ENCODE measurements around the gene MAP2K1. TPM values are rescaled to one million over a fixed set of nuclear protein-coding genes. Genes with fewer than 3 reads are reported as not detected.

Gene MAP2K1
- total RNA-seq, 1 experiment from 2014 or later, result 63.7 TPM

DNA sequence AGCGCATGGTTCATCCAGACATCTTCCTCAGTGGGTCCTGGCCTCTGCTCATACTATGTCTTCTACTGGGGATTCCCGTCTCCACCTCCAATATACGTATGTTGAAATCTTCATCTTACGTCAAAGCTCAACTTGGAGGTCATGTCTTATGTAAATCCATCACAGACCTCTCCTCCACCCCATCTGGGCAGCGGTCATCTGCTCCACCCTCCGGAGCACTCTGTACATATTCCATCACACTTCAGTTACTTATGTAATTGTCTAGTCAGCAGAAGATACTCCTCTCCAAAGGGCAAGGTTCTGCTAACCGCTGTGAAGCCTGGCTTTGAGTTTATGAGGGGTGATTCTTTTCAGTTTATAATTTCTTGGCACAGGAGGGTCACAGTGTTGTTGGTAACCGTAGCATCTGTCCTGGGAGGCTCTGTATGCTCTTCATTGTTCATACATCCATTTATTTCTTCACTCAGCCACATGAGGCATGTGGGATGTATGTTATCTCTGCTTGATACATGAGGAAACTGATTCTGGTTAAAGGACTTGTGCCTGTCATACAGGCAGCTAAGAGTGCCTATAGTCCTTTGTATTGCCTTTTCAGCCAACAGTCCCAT is 22.1 kb downstream of the MAP2K1 start:
- CTCF ChIA-PET, result no interaction called here
- H3K27ac Mint-ChIP-seq (ENCODE audit: unreplicated experiment), result no peak overlapping the region
- no TSS peak for BruUV-seq (replicated peaks)
- Histone ChIP-seq H3K36me3 (ENCODE audit: control insufficient read depth, insufficient read depth, low read length) (no peaks in the 10 kb centered on the region), H3K9me3 (no peaks in the 10 kb centered on the region), H3K27me3 (replicated peaks; ENCODE audit: control insufficient read depth, insufficient read depth, low read length) (no peaks in the 10 kb centered on the region), H3K4me1 (no peaks in the 10 kb centered on the region; the same call in 1 of the 2 replicates), H3K4me3 (ENCODE audit: low read depth, low read length) (no peak overlapping the region)
- H3K4me3 Mint-ChIP-seq (ENCODE audit: unreplicated experiment), result no peak overlapping the region
- H3K27me3 Mint-ChIP-seq (ENCODE audit: insufficient read depth, unreplicated experiment), result no peaks in the 10 kb centered on the region
- POLR2A ChIA-PET, result no interaction called here
- peaks cover 9% of the 10 kb centered on the region for H3K36me3 Mint-ChIP-seq (ENCODE audit: insufficient read depth, unreplicated experiment)
- no peak for TF ChIP-seq CTCF (IDR thresholded peaks at IDR 0.05; ENCODE audit: insufficient read depth in 1 of 2, low read depth in 1 of 2, low read length in 1 of 2, severe bottlenecking in 1 of 2, unreplicated experiment in 1 of 2)
- H3K9me3 Mint-ChIP-seq (ENCODE audit: unreplicated experiment), result peaks cover 5% of the 10 kb centered on the region
- peaks cover 21% of the 10 kb centered on the region for H3K4me1 Mint-ChIP-seq (ENCODE audit: low read depth, unreplicated experiment)
- intact Hi-C loops (cut with micrococcal nuclease; ENCODE audit: unreplicated experiment), result no loop called here
- no peak for DNase-seq

GRCh38 chr15:66409565-66410108 is 22.9 kb downstream of the MAP2K1 start:
- H3K4me1 ChIP-seq, result no peaks in the 10 kb centered on the region
- Mint-ChIP-seq H3K27me3 (ENCODE audit: insufficient read depth, unreplicated experiment) (no peaks in the 10 kb centered on the region), H3K36me3 (ENCODE audit: insufficient read depth, unreplicated experiment) (peaks cover 15% of the 10 kb centered on the region), H3K9me3 (ENCODE audit: unreplicated experiment) (peaks cover 12% of the 10 kb centered on the region), H3K27ac (ENCODE audit: unreplicated experiment) (no peak overlapping the region), H3K4me3 (ENCODE audit: unreplicated experiment) (no peak overlapping the region), H3K4me1 (ENCODE audit: low read depth, unreplicated experiment) (peaks cover 15% of the 10 kb centered on the region)
- POLR2A ChIA-PET, result no interaction called here
- intact Hi-C loops (cut with micrococcal nuclease; ENCODE audit: unreplicated experiment), result no loop called here
- H3K4me3 ChIP-seq (ENCODE audit: low read depth, low read length), result no peak overlapping the region
- H3K36me3 ChIP-seq (ENCODE audit: control insufficient read depth, insufficient read depth, low read length), result no peaks in the 10 kb centered on the region
- no peak for DNase-seq
- BruUV-seq (replicated peaks), result no TSS peak
- H3K27me3 ChIP-seq (replicated peaks; ENCODE audit: control insufficient read depth, insufficient read depth, low read length), result no peaks in the 10 kb centered on the region
- CTCF ChIA-PET, result no interaction called here
- H3K9me3 ChIP-seq, result peaks cover 7% of the 10 kb centered on the region
- no peak for TF ChIP-seq CTCF (IDR thresholded peaks at IDR 0.05; ENCODE audit: insufficient read depth in 1 of 2, low read depth in 1 of 2, low read length in 1 of 2, severe bottlenecking in 1 of 2, unreplicated experiment in 1 of 2)

GRCh38 chr15:66411190-66411589 is 24.5 kb downstream of the MAP2K1 start:
- no peaks in the 10 kb centered on the region for H3K27me3 ChIP-seq (replicated peaks; ENCODE audit: control insufficient read depth, insufficient read depth, low read length)
- BruUV-seq (replicated peaks), result no TSS peak
- Mint-ChIP-seq H3K36me3 (ENCODE audit: insufficient read depth, unreplicated experiment) (peaks cover 15% of the 10 kb centered on the region), H3K4me1 (ENCODE audit: low read depth, unreplicated experiment) (peaks cover 13% of the 10 kb centered on the region), H3K4me3 (ENCODE audit: unreplicated experiment) (no peak overlapping the region), H3K27me3 (ENCODE audit: insufficient read depth, unreplicated experiment) (no peaks in the 10 kb centered on the region), H3K9me3 (ENCODE audit: unreplicated experiment) (peaks cover 22% of the 10 kb centered on the region), H3K27ac (ENCODE audit: unreplicated experiment) (no peak overlapping the region)
- ChIA-PET POLR2A (no interaction called here), CTCF (no interaction called here)
- no peaks in the 10 kb centered on the region for H3K36me3 ChIP-seq (ENCODE audit: control insufficient read depth, insufficient read depth, low read length)
- intact Hi-C loops (cut with micrococcal nuclease; ENCODE audit: unreplicated experiment), result no loop called here
- H3K4me1 ChIP-seq, result no peaks in the 10 kb centered on the region
- H3K4me3 ChIP-seq (ENCODE audit: low read depth, low read length), result no peak overlapping the region
- no peak for DNase-seq
- no peak for TF ChIP-seq CTCF (IDR thresholded peaks at IDR 0.05; ENCODE audit: insufficient read depth in 1 of 2, low read depth in 1 of 2, low read length in 1 of 2, severe bottlenecking in 1 of 2, unreplicated experiment in 1 of 2)
- peaks cover 8% of the 10 kb centered on the region for H3K9me3 ChIP-seq

Data from Caco-2 (cell line).